Mucosa of descending colon (tissue), 3 donors: ENCODE data around the gene ANLN. TPM values are rescaled to one million over a fixed set of nuclear protein-coding genes. Genes with fewer than 3 reads are reported as not detected.

ENCODE experiments used
- ATAC-seq: fragments of 200-7000 bp; cut with Tn5 transposase; one replicate; pipeline ENCODE4 v1.9.1; 2020; ENCODE audit warnings: mild to moderate bottlenecking, moderate library complexity
- DNase-seq, 3 donors: peaks; one replicate each; pipeline ENCODE4 v3.0.0-alpha.2; 2020
- H3K36me3 ChIP-seq: fragments of 200-600 bp; one replicate; pipeline ENCODE4 v1.8.0; 2021; ENCODE audit warnings: low read depth, mild to moderate bottlenecking
- H3K4me1 ChIP-seq: fragments of 200-600 bp; one replicate; pipeline ENCODE4 v1.8.0; 2021; ENCODE audit warnings: low read depth, mild to moderate bottlenecking
- H3K4me3 ChIP-seq: fragments of 200-600 bp; one replicate; pipeline ENCODE4 v1.8.0; 2021; ENCODE audit warnings: mild to moderate bottlenecking
- H3K9me3 ChIP-seq: fragments of 200-600 bp; one replicate; pipeline ENCODE4 v1.8.0; 2021; ENCODE audit warnings: mild to moderate bottlenecking
- intact Hi-C, 2 donors: fragments of 100-400 bp; cut with DNase I in 1 of 2; cut with micrococcal nuclease in 1 of 2; formaldehyde crosslinking; loops; one replicate each; pipeline versions ENCODE4 v1.11.0 to v1.11.1; 2022; cut with DNase I, micrococcal nuclease
- total RNA-seq, 3 donors: library from RNA; stranded (reverse); fragmentation: NEBNext Ultra II Directional in 2 of 3; extraction: Animal tissue kit (Norgen Biotek cat#: 25700) in 2 of 3; gene quantifications; one replicate each; pipeline versions ENCODE4 v1.2.1 to v1.2.4, GENCODE V29; 2021 to 2023
- TF ChIP-seq, protein P1 (sequence below): fragments of 200-600 bp; IDR thresholded peaks from one replicate; pipeline ENCODE4 v1.8.0; 2022; ENCODE audit warnings: antibody characterized with exemption, mild to moderate bottlenecking
- donor health status: DM: no; HTN: no; CAD: no; lungs with moderate emphysema.
- donor health status: DM: no; HTN: no; CAD: no.
- donor health status: DM: no; HTN: yes; CAD: no.

Gene ANLN
- total RNA-seq, 3 donors from 2014 or later = 3.8 to 23.7 (median 6.4) TPM

- intact Hi-C loops = no loop called here
- Histone ChIP-seq H3K4me1 (no peaks in the 10 kb centered on the region), H3K4me3 (no peak overlapping the region), H3K9me3 (no peaks in the 10 kb centered on the region), H3K36me3 (no peaks in the 10 kb centered on the region)
- TF ChIP-seq, protein P1, sequence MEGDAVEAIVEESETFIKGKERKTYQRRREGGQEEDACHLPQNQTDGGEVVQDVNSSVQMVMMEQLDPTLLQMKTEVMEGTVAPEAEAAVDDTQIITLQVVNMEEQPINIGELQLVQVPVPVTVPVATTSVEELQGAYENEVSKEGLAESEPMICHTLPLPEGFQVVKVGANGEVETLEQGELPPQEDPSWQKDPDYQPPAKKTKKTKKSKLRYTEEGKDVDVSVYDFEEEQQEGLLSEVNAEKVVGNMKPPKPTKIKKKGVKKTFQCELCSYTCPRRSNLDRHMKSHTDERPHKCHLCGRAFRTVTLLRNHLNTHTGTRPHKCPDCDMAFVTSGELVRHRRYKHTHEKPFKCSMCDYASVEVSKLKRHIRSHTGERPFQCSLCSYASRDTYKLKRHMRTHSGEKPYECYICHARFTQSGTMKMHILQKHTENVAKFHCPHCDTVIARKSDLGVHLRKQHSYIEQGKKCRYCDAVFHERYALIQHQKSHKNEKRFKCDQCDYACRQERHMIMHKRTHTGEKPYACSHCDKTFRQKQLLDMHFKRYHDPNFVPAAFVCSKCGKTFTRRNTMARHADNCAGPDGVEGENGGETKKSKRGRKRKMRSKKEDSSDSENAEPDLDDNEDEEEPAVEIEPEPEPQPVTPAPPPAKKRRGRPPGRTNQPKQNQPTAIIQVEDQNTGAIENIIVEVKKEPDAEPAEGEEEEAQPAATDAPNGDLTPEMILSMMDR = no peak
- DNase-seq (no peak), ATAC-seq (no peak)
These were observed 30.6 kb downstream of the ANLN start for GRCh38 chr7:36420307-36420706.

GRCh38 chr7:36422072-36422471 lies 32.4 kb downstream of the ANLN start:
- no peak for DNase-seq
- Histone ChIP-seq H3K9me3 (no peaks in the 10 kb centered on the region), H3K36me3 (no peaks in the 10 kb centered on the region), H3K4me1 (no peaks in the 10 kb centered on the region), H3K4me3 (no peak overlapping the region)
- no peak for ATAC-seq
- TF ChIP-seq, protein P1 = no peak
- intact Hi-C loops = no loop called here

DNA sequence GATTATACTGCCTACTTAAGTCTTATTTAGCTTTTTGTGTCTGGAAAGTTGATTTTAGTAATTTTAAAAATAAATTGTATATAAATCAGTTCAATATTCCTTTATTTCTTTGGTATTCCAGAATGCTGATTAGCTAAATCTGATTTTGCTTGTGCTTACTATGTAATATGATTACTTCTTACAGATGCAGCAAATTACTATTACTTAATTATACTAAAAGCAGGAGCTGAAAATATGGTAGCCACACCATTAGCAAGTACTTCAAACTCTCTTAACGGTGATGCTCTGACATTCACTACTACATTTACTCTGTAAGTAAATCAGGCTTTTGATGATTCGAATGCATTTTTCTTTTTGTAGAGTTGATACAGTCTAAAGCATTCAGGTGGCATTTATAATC lies 34.0 kb downstream of the ANLN start:
- TF ChIP-seq, protein P1 = no peak
- no peaks in the 10 kb centered on the region for H3K4me1 ChIP-seq
- no peak overlapping the region for H3K4me3 ChIP-seq
- intact Hi-C loops = no loop called here
- H3K36me3 ChIP-seq = no peaks in the 10 kb centered on the region
- no peaks in the 10 kb centered on the region for H3K9me3 ChIP-seq
- DNase-seq (no peak), ATAC-seq (no peak)

DNA sequence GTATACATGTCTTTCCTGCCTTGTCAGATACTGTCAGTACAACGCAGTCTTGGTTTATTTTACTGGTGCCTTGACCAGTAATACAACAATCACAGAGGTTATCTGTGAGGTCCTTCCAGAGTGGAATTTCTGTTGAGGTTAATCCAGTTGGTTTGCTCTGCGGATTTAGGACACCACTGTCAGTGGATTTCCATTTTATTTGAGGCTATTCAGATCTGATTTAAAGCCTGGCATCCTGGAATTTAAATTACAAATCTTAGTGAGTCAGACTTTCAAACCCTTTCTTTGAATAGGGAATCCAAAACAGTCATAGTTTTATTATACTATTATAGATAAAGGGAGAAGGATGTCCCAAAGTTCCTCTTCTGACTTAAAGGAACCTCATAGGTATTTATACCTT lies 40.5 kb downstream of the ANLN start:
- TF ChIP-seq, protein P1 = no peak
- ATAC-seq (no peak), DNase-seq (no peak)
- H3K9me3 ChIP-seq = peaks cover 6% of the 10 kb centered on the region
- no peaks in the 10 kb centered on the region for H3K36me3 ChIP-seq
- H3K4me1 ChIP-seq = no peaks in the 10 kb centered on the region
- no peak overlapping the region for H3K4me3 ChIP-seq
- intact Hi-C loops = no loop called here

GRCh38 chr7:36430881-36431280 lies 41.2 kb downstream of the ANLN start:
- Histone ChIP-seq H3K36me3 (no peaks in the 10 kb centered on the region), H3K4me3 (no peak overlapping the region), H3K4me1 (no peaks in the 10 kb centered on the region), H3K9me3 (peaks cover 6% of the 10 kb centered on the region)
- no peak for DNase-seq
- intact Hi-C loops = no loop called here
- TF ChIP-seq, protein P1 = no peak
- no peak for ATAC-seq

- no peak for ATAC-seq
- TF ChIP-seq, protein P1 = no peak
- Histone ChIP-seq H3K9me3 (no peaks in the 10 kb centered on the region), H3K4me1 (no peaks in the 10 kb centered on the region), H3K36me3 (no peaks in the 10 kb centered on the region), H3K4me3 (no peak overlapping the region)
- no peak for DNase-seq
- intact Hi-C loops = no loop called here
These were observed 48.5 kb downstream of the ANLN start for GRCh38 chr7:36438211-36438610.
